NCI-H446 (cell line): ENCODE results near the gene SHISAL1.
"Not testable (repeated sequence)": the region's sequence is repeated elsewhere in the genome, so short reads cannot be mapped to it uniquely, and the experiment has no call there.

ENCODE experiments used
- DNase-seq, 2 experiments: peaks; one replicate each; lab custom pipeline; 2025; lab: John Stamatoyannopoulos, UW

The SHISAL1 gene

DNA sequence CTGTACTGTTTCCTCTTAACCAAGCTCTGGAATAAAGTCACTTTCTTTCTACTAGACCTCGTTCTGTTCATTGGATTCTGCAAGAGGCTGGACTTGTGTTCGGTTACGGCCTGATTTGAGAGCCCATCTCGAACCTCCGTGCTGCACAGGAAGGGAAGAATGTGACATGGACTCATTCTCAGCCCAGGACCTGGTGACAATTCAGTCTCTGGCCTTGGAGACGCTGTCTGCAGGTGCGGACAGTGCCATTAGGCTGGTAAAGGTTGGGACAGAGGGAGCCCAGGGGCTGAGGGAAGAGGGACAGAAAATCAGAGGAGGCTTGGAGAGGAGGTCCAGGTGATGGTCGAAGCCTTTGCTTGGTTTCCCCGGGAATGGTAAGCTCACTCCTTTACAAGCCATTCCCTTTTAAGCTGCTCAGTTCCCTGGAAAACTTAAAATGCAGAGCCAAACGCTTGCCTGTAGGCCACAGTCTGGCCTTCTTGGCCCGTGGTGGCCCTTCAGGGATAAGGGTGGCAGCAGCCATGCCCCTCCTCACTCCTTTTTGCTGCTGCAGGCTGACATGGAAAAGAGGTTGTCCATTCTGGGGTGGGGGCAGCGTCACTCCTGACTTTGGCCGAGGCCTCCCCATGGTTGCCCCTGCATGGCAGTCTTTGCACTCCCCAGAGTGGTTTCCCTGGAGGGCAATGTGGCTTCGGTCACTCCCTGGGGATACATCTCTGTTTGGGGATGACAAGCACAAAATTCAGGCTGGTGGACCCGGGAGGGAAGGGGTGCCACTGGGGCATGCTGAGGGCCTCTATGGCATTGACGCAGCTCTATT, 52.3 kb downstream of the SHISAL1 start:
- DNase-seq = no peak

DNA sequence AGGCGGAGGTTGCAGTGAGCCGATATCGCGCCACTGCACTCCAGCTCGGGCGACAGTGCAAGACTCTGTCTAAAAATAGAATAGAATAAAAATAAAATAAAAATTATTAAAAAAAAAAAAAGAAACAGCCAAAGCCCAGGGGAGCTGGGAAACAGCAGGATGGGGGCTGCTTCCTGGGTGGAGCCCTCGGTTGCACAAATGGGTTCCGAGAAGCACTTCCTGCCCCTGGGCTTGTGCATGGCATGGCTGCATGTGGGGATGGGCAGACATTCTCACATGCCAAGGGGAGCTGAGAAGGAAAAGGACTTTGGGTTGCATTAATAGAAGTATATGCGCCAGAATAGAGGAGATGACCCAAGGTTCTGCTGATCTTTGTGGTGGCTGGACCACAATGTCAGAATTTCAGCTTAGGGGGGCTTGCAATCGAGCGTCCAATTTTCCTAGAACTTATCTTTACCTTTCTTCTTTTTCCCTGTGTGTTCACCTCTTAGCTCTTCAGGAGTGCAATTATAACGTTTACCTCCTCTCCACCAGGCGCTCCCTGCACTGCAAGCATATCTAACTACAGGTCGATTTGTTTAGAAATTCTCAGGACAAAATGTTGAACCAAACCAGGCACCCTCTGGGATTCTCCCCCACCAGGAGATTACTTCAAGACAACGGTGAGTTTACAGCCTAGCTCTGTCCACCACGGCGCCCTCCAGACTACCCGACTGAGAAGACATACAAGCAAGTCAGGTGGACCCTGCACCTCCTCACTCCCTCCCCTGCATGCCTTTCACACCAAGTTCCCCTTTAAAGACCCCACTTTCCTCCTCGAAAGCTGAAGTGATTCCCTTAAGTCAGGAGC, 53.2 kb downstream of the SHISAL1 start:
- no peak for DNase-seq

GRCh38 chr22:44256556-44257485, 55.9 kb downstream of the SHISAL1 start:
- DNase-seq = no peak

DNA sequence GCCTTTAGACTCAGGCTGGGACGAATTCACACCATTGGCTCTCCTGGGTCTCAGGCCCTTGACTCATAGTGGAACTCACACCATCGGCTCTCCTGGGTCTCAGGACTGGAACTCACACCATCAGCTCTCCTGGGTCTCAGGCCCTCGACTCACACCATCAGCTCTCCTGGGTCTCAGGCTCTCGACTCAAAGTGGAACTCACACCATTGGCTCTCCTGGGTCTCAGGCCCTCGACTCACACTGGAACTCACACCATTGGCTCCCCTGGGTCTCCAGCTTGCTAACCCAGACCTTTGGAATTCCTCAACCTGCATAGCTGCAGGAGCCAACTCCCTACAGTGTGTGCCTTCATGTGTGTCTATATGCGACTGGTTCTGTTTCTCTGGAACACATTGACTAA, 56.7 kb downstream of the SHISAL1 start:
- DNase-seq = no peak

- DNase-seq = no peak
Observed at GRCh38 chr22:44254811-44255210, 57.9 kb downstream of the SHISAL1 start.

DNA sequence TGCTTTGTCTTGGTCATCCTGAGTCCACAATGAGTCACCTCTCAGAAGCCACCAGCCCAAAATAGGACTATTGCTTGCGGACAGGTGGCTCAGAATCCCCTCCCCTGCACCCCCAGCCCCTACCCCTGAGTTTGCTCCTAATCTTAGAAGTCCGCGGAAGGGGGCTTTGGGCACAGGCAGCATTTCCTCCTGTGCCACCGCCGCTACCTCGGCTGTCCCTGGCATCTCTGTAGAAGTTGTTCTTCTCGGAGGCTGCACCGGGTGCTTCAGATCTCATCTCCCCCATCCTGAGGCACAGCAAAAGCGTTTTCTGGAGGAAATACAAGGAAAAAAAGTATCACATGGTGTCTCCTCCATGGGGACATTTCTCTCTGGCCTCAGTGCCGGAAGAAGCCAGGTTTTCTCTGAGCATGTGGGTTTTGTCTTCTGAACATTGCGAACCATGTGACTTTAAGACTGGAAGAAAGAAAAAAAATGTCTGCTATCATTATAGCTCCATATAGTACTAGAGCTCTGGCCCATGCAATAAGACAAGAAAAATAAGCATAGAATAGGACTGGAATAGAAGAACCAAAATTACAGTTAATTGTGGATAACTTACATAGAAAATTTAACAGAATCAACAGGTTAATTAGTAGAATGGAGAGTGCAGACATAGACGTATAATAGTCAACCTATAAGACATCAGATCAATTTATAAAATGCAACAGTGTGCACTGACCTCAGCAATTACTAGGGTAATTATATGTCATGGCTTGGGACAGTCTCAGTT, 63.2 kb downstream of the SHISAL1 start:
- no peak for DNase-seq

DNA sequence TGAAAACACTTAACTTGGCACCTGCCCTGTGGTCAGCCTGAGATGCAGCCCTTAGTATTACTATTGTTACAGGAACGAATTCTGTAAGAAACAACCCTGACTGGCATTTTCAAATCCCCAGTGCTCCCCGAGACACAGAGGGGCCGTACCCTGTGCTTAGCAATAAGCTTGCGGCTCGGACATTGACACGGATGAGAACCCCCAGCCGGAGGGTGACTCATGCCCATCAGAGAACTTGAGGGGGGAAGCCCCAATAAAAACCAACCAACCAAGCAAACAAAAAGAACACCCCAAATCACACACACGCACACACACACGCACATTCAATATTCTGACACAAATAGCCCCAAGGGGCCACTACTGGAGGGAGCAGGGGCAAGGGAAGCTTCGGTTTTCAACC, 63.8 kb downstream of the SHISAL1 start:
- no peak for DNase-seq

DNA sequence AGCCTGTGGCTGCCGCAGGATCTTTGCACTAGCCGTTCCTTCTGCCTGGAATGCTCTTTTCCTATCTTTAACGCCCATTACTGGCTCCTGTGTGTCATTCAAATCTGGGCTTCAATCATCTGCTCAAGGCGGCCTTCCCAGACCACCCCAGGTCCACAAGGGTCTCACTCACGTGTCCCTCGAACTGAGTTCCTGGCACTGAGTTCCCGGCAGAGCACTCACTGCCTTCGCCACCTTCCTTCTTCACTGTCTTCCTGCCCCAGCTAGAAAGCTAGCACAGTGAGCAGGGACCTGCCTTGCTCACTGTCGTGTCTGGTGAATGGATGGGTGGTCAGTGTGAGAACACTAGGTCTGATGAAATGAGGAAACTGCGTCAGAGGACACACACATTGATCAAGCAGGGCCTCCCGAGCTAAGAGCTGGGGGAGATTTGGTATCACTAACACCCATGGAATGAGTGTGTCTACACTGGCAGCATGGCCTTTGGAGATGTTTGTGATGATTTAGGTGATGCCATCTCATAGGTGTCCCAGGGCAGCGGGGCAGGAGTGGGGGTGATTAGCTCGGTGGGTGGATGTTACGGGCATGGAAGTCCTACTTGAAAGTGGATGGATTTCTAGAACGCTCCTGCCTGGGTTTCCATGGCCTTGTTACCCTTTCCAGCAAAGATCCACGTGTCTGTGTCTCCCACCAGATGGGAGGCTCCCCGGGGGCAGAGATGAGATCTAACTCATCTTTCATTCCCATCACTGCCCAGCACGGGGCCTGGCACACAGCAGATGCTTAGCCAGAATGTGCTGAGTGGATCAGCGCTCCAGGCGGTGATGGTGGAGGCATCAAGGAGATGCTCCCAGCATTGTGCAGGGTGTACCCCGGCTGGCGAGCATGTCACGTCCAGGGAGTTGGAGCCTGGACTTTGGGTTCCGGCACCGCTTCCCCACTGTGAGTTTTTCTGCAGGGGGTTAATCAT, 64.5 kb downstream of the SHISAL1 start:
- no peak for DNase-seq

DNA sequence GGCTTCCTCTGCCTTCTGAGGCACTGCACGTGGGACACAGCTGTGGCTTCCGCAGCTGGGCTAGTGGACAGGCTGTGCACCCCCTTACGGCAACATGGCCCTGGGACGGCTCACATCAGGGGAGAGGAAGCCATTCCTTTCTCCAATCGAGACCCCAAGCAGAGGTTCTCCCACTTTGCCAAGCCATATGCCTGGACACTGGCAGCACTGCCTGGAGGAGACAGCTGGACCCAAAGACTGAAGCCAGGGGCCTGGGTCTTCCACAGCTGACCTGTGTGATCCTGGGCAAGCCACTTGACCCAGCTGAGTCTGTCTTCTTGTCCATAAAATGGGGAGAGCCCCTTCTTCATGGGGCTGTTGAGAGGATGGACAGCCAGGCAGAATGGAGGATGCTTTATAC, 65.4 kb downstream of the SHISAL1 start:
- DNase-seq = no peak

- DNase-seq = no peak
Observed at GRCh38 chr22:44246615-44247326, 66.0 kb downstream of the SHISAL1 start.

DNA sequence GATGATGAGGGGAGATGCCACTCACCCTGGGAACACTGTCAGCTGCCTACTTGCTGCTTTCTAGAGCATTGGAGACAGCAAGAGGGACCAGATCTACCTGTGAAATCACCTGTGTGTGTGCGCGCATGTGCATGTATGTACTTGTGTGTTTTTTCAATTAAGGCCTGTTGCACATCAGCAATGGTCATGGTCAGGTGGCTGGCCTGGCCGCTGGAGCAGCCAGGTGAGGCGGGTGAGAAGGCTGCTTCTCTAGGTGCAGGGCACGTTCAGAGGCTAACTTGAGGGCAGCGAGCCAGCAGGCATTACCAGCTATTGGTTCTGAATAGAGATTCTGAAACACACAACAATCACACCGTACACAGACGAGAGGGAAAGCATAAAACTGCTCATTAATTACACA, 66.9 kb downstream of the SHISAL1 start:
- DNase-seq = no peak

- DNase-seq = no peak
Observed at GRCh38 chr22:44245438-44245837, 67.3 kb downstream of the SHISAL1 start.

DNA sequence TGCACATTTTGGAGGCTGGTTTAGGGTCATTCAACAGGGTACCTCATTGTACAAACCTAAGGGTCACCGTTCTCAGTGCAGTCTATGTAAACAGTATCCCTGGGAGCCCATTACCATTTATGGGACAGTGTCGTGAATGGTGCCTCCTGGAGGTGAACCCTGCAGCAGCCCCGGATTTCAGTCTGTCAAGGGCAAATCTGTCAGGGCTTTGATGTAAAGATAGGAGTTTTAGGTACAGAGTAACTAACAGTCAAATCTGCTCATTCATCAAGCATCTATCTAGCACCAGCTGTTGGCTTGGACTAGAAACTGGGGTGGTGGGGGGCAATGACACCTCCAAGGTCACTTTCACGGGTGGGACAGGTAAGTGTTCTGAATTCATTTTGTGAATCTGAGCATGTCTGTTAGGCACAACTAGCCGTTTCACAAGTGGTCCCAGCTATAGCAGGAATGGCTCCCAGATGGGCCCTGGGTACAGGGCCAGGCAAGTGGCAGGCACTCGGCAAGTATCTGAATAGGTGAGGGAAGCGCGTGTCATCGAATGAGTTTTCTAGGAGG, 68.4 kb downstream of the SHISAL1 start:
- no peak for DNase-seq

- no peak for DNase-seq
Observed at GRCh38 chr22:44243761-44244160, 69.0 kb downstream of the SHISAL1 start.

DNA sequence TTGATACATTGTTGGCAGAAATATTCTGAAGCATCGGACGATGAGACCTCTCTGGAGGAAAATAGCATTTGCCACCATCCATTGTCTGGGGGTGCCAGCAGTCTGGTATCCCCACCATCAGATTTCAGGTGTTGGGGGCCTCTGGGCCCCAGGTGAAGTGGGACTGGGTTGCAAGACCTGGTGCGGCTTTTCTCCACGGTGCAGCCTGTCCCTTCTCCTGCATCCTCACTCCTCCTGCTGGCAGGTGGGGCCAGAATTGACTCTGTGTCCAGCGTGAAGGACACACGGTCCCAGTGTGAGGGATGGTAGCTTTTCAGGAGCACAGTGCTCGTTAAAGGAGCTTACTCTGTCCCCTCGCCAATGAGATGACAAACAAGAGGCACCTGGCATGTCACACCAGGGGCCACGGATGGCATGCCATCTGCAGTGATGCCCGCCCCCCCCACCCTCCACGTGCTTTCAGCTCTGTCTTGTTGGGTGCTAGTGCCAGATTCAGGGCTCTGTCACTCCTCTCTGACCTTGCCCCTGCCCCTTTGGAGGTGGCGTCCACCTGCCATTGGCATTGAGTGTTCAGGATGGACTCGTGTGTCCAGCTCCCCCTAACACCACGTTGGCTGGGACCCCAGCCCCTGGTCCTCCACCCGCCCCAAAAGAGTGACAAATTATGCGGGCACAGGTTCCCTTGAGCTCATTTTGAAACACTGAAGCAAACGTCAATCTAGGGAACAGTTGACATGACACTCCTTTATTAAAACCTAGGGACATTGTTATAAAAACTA, 69.6 kb downstream of the SHISAL1 start:
- no peak for DNase-seq

GRCh38 chr22:44241121-44241520, 71.6 kb downstream of the SHISAL1 start:
- not testable (repeated sequence) for DNase-seq

GRCh38 chr22:44237290-44237689, 75.5 kb downstream of the SHISAL1 start:
- DNase-seq = no peak

DNA sequence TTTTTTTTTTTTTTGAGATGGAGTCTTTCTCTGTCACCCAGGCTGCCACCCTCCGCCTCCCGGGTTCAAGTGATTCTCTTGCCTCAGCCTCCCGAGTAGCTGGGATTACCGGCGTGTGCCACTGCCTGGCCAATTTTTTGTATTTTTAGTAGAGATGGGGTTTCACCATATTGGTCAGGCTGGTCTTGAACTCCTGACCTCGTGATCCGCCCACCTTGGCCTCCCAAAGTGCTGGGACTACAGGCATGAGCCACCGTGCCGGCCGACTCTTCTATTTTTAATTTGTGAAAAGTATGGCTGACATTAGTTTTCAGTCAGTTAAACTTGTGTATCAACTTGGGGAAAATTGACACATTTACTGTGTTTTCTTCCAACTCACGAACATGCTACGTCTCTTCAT, 78.4 kb downstream of the SHISAL1 start:
- not testable (repeated sequence) for DNase-seq
